Activated CD4-positive, alpha-beta T cell treated with anti-CD3 and anti-CD28 coated beads, Interleukin-2, amount 50 U/mL, for 24 hours (primary cell): ENCODE results near the gene TEX36.
"Not testable (repeated sequence)": the region's sequence is repeated elsewhere in the genome, so short reads cannot be mapped to it uniquely, and the experiment has no call there.

Experiments used
- DNase-seq, 2 donors: peaks; one replicate each; pipeline ENCODE4 v3.0.0-alpha.2; 2020; ENCODE audit warnings: low read depth in 1 of 2, low spot score in 1 of 2

Gene TEX36

DNA sequence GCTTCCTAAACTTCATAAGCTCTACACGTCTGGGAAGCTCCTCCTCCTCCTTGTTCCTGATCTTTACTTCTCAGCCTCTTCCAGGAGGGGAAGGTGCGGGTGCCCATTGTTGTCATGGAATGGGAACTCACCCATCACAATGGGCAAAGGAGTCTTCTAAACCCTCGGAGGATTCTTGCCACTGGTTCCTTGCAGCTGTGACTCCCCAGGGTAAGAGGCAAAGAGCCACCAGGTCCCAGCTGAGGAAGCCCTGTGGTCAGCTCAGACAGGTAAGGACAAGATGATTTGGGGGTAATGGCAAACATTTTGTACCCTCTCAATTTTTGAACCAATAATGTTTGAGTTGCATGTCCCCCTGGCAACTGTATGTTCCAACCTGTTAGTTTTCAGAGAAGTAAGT lies at the start of gene TEX36:
TSS of gene TEX36 (minus strand) at position 101 of the 400 bp plus-strand sequence. CDS start 174 bp downstream, outside the sequence.
- no peak for DNase-seq

DNA sequence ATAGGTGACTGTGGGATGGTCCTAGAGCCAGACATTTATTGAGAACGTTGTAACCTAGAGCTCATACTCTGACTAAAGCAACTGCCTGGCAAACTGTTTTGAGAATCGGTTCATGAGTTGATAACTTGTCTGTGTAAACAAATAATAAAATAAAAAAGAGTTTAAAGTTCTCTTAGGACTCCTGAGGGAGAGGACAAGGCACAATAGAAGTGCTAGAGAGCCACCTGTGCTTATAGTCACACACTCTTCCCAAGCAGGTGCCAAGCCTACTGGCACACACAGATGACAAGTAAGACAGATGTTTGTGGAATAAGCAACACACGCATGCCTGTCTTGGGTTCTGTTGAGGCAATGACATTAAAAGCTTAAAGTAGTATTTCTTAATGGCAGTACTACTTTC lies 44.5 kb upstream of the TEX36 start:
- no peak for DNase-seq

GRCh38 chr10:125726914-125727313 lies 44.0 kb upstream of the TEX36 start:
- no peak for DNase-seq

DNA sequence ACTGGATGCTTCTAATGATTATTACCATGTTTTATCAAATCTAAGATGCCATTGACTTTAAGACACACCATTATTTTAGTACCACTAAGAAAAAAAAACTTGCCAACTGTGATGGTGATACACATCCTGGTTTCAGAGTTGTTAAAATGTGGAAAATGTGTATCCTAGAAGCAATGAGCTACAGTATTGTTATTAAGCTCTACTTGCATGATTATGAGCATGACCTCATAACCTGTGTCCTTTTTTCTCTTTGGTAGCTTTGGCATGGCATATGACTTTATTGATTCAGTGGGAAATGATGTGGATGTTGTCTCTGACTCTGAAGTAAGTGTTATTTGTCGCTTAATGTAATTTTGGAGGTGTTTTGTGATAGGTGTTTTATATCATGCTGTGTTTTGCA lies 39.8 kb upstream of the TEX36 start:
- no peak for DNase-seq

DNA sequence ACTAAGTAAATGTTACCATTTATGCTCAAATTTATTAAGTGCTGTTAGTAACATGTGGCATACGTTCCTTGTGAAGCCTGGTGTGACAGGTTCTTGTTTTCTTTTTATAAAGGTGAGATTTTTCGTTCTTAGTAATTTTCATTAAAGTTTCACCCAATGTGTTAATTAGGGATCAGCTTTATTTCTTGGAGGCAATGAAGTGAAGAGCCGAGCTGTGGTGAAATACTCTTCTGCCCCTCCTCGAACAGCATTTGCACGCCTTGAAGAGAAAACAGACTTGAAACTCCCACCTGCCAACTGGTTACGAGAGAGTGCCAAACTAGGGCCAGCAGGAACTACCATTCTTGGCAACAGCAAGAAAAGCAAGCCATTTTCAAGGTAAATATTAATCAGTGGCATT lies 38.1 kb upstream of the TEX36 start:
- DNase-seq, result no peak

DNA sequence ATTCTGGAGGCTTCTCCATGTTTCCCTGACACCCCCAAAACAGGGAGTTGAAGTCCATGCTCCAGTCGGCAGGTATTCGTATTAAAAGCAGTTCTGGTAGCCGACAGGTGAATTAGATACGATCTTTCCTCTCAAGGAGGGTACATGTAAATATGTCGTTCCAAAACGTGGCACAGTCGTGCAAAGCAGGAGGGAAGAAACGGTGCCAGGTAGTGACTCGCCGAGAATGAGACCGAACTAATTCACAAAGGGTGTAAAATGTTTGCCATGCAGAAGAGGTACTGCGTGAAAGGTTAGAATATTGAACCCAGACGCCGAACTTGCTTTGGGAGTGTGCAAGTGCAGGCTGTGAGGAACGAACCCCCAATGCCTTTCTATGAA lies 37.0 kb upstream of the TEX36 start:
- peak in 1 of 2 donors; percentile 0 for DNase-seq

- DNase-seq, result peak; percentile 96 to 99
These were observed 36.4 kb upstream of the TEX36 start, which contains the start of gene EDRF1 for GRCh38 chr10:125719173-125720001. TSS of gene EDRF1 (plus strand) at chr10:125719709. CDS start at chr10:125719808, 99 bp downstream.

DNA sequence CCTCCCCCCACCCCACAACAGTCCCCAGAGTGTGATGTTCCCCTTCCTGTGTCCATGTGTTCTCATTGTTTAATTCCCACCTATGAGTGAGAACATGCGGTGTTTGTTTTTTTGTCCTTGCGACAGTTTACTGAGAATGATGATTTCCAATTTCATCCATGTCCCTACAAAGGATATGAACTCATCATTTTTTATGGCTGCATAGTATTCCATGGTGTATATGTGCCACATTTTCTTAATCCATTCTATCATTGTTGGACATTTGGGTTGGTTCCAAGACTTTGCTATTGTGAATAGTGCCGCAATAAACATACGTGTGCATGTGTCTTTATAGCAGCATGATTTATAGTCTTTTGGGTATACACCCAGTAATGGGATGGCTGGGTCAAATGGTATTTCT lies 31.8 kb upstream of the TEX36 start:
- not testable (repeated sequence) for DNase-seq

- DNase-seq, result no peak
These were observed 28.3 kb upstream of the TEX36 start for GRCh38 chr10:125711110-125711750.

DNA sequence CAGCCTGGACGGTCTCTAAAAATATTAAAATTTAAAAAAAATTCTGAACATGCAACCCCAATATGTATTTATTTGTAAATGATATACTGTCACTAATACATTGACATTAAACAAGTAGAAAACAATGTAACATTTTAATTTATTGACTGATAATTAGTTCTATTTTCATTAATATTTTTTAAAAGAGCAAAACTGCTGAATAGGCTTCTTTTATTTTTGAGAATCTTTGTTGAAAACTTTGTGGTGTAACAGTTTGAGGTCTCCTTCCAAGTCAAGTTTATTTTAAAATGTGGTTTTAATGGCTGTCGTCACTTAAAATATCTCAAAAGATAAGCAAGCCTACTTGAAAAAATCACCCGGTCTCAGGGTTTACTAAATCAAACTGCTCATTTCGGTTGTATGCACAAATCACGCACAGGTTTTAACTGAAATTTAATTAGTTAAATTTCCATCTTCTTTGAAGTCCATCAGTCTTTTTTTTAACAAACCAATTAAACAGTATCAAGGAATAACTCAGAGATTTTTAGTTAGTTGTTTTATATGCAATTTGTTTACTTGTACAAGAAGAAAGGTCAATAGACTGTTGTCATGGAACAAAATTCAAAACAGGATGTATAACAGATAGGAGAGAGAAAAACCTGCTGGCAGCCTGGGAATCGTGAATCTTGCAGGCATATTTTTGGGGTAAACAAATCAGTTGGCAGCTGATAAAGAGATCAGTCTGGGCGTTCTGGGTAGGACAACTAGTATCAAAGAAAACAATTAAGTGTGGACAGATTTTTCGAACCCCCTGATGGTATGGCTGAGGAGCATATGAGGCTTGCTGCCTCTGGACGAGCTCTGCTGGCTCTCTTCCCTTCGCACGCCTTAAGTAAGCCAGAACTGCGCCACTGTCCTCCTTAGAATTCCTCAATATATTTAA lies 26.9 kb upstream of the TEX36 start:
- no peak for DNase-seq

DNA sequence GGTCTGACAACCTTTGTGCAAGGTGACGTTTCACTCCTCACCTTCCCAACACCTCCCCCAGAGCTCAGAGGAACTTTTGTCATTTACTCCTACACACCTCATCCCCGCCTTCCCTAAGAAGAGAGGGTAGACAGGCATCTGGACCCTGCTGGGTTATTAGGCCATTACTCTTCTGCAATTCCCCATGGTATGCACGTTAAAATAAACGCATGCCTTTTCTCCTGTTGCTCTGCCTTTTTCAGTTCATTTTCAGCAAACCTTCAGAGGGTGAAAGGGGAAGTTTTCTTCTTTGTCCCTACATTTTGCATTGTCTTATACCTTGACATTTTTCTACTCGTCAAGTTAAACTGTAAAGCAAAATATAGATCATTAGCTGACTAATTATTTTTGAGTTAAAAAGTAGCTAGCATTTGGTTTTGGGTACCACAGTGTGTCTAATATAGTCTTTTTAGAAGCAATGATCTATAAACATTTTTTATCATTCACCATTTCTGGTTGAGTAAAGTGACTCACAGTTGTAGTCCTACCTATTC lies 26.1 kb upstream of the TEX36 start:
- no peak for DNase-seq

DNA sequence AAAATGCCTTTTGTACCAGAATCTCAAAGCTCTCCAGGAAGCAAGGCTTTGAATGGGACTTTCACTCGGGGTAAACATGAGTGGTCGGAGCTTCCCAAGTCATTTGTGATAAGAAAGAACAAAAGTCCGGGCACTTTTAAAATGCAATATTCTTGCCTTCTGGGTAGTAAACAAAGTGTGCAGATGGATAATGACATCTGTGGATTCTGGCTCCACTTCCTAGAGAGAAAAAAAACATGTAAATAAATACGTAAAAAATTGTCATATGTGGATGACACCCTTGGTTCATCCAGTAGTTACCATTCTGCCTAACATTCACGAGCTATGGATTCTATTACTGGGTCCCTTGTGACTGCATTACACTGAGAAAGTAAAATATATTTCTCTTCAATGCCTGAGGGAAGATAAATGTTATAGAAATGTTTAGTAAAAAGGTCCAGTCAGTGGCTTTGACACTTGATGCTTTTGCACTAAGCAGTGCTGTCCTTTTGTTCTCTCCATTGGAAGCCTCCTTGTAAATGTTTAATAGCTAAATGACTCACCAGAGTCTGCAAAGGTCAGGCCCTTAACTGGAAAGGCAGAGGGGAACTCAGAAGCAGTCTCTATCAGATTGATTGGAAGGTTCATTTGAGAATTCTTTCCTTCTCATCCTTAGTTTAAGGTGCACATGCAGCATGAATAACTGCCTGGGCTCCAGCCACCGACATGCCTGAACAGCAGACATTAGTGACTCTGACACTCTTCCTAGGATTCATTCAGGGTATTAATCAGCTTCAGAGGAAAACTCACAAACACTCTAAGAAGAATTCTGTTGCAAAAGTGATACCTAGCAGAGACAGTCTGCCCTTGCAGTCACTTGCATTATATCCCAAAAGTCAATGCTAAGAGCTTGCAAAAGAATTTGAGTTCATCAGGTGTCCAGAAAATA lies 24.8 kb upstream of the TEX36 start:
- DNase-seq, result no peak

GRCh38 chr10:125700355-125700911 lies 17.5 kb upstream of the TEX36 start:
- no peak for DNase-seq

GRCh38 chr10:125699562-125700143 lies 16.7 kb upstream of the TEX36 start:
- no peak for DNase-seq

DNA sequence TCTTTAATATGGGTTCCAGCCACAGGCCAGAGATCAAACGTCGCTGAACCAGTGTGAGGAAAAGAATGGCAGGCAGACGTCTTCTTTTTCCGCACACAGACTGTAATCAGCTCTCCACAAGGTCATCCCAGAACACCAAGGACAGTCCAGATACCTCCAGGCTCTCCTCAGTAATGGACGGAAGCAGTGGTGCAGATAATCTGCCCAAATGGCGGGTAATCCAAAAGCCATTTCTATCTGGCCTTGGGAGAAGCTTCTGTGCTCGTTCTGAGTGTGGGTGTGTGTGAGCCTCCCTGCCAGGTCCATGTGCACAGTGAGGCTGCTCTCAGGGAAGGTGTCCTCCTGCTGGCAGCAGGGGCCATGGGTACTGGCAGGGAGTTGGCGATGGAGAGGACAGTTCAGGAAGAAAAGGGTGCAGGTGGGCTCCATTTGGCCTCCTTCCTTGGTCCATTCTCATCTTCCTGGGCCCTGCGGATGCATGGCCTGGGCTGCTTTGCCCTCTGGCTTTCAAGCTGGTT lies 15.6 kb upstream of the TEX36 start:
- DNase-seq, result no peak

DNA sequence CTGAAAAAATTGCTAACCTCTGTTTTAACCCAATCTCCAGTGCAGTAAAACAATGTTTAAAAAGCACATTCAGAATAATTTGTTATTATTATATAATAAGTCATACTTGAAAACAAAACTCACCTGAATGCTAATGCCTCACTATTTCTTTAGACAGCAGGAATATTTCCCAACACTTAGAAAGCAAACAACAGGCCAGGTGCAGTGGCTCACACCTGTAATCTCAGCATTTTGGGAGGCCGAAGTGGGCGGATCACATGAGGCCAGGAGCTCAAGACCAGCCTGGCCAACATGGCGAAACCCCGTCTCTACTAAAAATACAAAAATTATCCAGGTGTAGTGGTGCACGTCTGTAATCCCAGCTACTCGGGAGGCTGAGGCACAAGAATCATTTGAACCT lies 13.9 kb upstream of the TEX36 start:
- DNase-seq, result not testable (repeated sequence)

DNA sequence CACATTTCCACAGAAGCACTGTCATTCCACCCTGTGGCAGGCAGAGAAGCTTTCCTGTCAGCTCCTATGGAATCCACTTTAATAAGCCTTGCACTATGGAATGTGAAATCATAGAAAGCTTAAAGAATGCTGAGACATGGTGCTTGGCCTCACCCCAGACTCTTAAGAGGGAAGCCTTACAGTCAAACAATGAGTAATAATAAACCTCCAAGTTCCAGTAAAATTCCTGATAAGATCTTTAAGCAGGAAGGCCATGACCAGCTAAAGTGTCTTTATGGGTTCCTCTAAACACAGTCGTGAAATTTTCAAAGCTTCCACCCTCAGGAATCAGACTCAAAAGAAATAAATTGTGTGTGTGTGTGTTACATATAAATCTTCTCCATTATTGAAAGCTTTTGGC lies 11.9 kb upstream of the TEX36 start:
- DNase-seq, result no peak

GRCh38 chr10:125693524-125693847 lies 10.5 kb upstream of the TEX36 start:
- no peak for DNase-seq
